VCaP (cell line): ENCODE data around the gene MIOX.

Experiments
- H3K27ac ChIP-seq: fragments of 450-650 bp; 2 replicates; pipeline ENCODE4 v1.5.1; 2017
- TF ChIP-seq, protein P1 (sequence below): fragments of 450-650 bp; conservative IDR thresholded peaks from 2 replicates; pipeline ENCODE4 v1.5.1; 2017; ENCODE audit warnings: mild to moderate bottlenecking, moderate library complexity

Gene MIOX

DNA sequence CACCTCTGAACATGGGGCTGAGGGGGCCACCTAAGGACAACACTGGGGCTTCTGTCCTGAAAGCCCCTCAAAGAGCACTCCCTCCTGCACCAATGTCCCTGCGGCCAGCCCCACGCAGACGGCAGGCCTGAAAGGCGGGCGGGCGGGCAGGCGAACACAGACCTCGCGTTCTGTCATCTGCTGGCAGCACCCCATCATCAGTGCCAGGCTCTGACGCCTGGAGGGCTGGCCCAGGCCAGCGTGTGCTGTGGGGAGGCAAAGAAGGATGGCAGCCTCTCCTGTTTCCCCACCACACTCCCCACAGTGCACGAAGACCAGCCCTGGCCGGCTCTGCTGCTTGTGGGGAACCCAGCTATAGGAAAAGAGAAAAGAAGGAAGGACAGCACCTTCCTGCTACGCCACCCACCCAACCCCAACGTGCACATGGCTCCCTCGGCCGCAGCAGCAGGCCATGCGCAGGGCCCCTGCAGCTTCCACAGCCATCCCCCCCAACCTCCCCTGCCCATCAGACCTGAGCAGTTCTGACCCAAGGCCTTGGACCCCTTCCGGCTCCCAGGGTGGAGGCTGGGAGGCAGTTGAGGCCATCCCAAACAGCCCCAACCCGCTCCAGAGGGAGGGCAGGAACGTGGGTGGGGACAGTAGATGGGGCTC is 15.3 kb upstream of the MIOX start:
- TF ChIP-seq, protein P1, sequence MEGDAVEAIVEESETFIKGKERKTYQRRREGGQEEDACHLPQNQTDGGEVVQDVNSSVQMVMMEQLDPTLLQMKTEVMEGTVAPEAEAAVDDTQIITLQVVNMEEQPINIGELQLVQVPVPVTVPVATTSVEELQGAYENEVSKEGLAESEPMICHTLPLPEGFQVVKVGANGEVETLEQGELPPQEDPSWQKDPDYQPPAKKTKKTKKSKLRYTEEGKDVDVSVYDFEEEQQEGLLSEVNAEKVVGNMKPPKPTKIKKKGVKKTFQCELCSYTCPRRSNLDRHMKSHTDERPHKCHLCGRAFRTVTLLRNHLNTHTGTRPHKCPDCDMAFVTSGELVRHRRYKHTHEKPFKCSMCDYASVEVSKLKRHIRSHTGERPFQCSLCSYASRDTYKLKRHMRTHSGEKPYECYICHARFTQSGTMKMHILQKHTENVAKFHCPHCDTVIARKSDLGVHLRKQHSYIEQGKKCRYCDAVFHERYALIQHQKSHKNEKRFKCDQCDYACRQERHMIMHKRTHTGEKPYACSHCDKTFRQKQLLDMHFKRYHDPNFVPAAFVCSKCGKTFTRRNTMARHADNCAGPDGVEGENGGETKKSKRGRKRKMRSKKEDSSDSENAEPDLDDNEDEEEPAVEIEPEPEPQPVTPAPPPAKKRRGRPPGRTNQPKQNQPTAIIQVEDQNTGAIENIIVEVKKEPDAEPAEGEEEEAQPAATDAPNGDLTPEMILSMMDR, result no peak
- no peak overlapping the region for H3K27ac ChIP-seq

DNA sequence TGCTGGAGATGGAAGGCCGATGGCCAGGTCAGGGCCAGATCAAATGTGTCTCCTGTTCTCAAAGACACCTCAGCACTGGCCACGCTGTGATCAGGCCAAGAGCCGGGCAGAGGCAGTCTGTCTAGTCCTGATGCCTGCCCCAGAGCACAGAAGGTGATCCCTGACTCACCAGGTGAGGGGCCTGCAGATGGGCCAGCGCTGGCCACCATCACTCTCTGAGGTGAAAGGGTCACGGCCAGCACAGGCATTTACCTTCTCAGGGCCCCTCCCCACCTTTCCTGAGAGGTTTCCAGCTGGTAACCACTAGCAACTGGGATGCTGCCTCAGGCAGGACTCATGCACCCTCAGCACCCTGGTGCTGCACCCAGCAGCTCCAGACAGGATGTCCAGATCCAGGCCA is 14.7 kb upstream of the MIOX start:
- TF ChIP-seq, protein P1, result no peak
- H3K27ac ChIP-seq, result no peak overlapping the region

DNA sequence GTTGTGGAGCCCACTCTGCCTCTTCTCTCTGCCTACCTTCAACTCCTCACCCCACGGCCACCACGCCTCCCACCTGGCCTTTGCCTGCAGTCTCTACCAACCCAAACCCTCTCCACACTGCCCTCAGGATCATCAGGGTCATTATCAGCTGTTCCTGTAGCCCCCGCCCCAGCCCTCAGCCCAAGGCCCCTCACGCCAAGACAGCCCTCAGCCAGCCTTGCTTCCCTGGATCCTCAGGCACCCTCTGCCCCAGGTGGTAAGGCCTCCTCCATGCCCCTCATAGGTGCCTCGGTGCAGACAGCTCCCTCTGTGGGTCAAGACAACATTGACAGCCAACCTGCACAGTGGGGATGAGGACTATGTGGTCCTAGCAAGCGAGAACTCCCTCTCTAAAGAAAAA is 13.6 kb upstream of the MIOX start:
- no peak overlapping the region for H3K27ac ChIP-seq
- TF ChIP-seq, protein P1, result peak; percentile 50

DNA sequence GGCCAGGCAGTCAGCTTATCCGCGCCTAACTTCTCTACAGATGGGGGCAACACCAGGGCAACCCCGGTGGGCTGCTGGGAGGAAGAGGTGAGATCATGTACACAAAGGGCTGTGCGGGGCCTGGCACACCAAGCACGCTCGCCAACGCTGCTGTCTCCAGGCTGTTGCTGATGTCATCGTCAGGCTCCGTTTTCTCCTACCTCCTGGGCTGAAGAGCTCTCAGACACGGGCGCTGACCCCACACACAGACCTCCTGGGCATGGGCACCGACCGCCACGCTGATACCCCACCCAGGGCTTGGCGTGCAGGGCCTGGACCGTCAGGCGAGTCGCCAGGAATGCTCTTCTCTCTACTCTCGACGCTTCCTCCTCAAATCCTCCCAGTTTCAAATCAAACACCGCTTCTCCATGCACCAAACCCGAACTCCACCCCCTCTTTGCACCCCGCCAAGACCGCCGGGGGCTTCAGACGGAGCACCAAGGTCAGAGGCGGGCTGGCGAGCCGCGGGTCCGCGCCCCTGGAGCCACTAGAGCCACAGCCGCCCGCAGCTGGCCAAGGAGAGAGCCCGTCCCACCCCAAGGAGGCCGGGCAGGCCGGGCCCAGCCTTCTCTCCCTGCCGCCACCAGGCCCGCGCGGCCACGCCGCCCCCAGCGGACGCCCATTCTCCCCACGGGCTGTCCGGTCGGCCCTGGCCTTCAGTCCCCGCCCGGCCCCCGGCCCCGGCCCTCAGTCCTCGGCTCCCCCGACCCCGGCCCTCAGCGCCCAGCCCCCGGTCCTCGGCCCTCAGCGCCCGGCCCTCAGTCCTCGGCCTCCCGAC is 12.6 kb upstream of the MIOX start:
- peak overlapping the region; percentile 63 for H3K27ac ChIP-seq

DNA sequence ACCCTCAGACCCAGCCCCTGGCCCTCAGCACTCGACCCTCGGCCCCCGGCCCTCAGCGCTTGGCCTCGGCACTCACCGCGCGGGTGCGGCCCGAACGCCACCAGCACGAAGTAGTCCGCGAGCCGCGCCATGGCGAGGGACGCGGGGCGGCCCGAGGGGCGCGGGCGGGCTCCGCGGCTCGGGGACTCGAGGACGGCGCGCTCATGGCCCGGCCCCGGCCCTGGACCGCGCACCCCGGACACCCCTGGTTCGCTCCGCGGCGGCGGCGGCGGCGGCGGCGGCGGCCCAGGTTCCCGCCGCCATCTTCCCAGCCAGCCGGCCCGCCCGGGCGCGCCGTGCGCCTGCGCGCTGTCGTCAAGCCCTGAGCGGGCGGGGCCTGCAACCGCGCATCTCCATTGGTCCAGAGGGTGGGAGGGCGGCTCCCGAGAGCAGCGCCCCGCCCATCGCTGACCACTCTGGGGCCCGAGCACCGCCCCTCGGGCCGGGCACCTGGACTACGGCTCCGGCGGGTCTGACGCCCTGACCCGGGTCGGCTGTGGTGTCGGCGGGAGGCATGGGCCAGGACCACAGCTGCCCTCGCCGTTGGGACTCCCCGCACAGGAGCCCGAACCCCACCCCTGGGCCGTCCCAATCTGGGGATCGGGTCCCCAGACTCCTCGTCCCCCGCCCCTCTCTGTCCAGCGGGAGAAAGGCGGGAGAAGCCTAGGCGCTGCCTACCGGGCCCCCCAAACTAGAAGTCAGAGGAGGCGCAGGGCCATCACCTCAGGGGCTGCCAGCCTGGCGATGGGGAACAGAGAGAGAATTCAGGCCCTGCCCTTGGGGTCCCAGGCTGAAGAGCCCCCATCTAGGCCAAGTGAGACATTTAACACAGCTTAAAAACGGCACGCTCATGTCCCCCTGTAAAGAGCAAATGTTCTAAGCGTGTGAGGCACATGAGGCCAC is 11.7 kb upstream of the MIOX start, which contains the start of gene SBF1:
Gene SBF1 (minus strand): TSS at position 326 of the 942 bp plus-strand sequence. CDS start 195 bp downstream, at position 131.
- TF ChIP-seq, protein P1, result no peak
- peak within 1 kb of the TSS; percentile 63 for H3K27ac ChIP-seq

More for the DNA sequence above, 12.6 kb upstream of the MIOX start:
- TF ChIP-seq, protein P1, result no peak

DNA sequence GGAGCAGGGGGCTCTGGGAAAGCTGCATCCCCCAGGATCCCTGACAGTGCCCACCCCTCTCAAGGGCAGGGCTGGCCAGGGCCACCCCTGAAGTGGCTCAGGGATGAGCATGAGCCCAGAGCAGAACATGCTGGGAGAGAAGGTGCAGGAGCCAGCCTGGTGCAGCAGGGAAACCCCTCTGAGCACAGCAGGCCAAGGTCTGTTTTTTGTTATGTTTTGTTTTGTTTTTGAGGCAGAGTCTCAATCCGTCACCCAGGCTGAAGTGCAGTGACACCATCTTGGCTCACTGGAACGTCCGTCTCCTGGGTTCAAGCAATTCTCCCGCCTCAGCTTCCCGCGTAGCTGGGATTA is 11.0 kb upstream of the MIOX start:
- peak overlapping the region; percentile 63; the same call in 1 of the 2 replicates for H3K27ac ChIP-seq
- TF ChIP-seq, protein P1, result no peak

DNA sequence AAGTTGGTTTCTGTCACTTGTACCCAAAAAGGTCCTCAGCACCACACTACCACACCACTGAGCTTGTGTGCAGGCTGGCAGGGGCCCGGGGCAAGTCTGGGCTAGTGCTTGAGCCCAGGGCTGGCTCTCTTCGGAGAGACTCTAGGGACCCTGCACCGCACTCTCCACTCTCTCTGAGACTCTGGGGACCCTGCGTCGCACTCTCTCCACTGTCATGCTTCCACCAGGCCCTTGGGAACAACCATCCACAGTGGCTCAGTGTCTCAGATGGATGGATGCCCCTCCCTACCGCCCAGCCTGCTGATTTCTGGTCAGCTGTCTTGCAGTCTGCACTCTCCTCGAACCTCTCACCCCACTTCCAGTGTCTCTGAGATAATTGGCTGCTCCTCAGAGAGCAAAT is 9.8 kb upstream of the MIOX start:
- H3K27ac ChIP-seq, result no peak overlapping the region
- TF ChIP-seq, protein P1, result no peak
